Breast epithelium (tissue), 3 donors: ENCODE data around the gene SIM2.

Experiments
- POLR2A ChIP-seq: fragments of 450-650 bp; IDR thresholded peaks from one replicate; pipeline ENCODE4 v1.6.1; 2016; ENCODE audit warnings: antibody characterized with exemption, mild to moderate bottlenecking, moderate library complexity
- TF ChIP-seq, protein P1 (sequence below), 3 donors: fragments of 450-650 bp; IDR thresholded peaks; one replicate each; pipeline ENCODE4 v1.5.1; 2016 to 2017; ENCODE audit warnings: antibody characterized with exemption in 3 of 3, mild to moderate bottlenecking in 3 of 3, moderate library complexity in 3 of 3

DNA sequence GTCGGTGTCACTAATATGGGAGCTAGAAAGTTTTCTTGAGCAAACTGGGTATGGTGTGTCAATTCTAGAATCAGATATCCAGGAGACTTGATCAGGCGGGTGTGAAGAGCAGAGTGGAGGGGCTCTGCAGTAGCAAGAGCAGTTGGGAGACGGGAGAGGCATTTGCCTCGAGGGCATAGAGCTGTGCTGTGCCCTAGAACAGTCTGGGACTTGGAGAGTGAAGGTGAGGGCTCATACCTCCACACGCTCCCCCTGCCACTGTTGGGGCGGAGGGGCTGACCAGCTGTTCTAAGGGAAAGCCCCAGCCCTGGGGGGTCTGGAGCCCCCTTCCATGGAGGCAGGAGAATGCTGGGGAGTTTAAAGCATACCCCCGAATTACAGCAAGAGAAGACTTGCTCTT lies 33.8 kb downstream of the SIM2 start:
- TF ChIP-seq, protein P1, sequence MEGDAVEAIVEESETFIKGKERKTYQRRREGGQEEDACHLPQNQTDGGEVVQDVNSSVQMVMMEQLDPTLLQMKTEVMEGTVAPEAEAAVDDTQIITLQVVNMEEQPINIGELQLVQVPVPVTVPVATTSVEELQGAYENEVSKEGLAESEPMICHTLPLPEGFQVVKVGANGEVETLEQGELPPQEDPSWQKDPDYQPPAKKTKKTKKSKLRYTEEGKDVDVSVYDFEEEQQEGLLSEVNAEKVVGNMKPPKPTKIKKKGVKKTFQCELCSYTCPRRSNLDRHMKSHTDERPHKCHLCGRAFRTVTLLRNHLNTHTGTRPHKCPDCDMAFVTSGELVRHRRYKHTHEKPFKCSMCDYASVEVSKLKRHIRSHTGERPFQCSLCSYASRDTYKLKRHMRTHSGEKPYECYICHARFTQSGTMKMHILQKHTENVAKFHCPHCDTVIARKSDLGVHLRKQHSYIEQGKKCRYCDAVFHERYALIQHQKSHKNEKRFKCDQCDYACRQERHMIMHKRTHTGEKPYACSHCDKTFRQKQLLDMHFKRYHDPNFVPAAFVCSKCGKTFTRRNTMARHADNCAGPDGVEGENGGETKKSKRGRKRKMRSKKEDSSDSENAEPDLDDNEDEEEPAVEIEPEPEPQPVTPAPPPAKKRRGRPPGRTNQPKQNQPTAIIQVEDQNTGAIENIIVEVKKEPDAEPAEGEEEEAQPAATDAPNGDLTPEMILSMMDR (IDR thresholded peaks at IDR 0.05) = no peak
- no peak for TF ChIP-seq POLR2A
